HCT116 (cell line): ENCODE data around the gene SDR42E2.

Experiments used
- POLR2A ChIP-seq: IDR thresholded peaks from 2 replicates; pipeline ENCODE4 v1.7.0; 2011; ENCODE audit warnings: borderline replicate concordance; ENCODE audit not compliant: insufficient read depth, insufficient read length; ENCODE audit errors: extremely low read depth
- POLR2AphosphoS5 ChIP-seq: IDR thresholded peaks from 2 replicates; pipeline ENCODE4 v1.6.1; 2011; ENCODE audit warnings: mild to moderate bottlenecking, low read depth, low read length, moderate library complexity

DNA sequence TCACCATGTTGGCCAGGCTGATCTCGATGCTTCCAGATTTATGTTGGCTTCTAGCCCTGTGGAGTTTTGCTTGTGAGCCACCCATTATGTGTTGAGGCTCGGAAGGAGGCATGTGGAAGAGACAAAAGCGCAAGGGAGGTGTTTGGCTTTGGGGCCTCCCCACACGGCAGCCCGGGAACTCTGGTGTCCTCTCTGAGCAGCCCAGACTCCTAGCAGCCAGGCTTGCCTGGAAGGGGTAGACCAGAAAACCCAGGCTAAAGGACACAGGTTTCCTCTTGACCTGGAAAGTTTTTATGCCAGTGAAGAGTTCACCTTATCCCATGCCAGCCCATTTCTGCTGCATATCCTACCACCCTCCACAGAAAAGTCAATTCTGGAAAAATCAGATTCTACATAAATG, 21.0 kb downstream of the SDR42E2 start:
- no peak for TF ChIP-seq POLR2AphosphoS5
- no peak for TF ChIP-seq POLR2A
